Mesenchymal stem cell (in vitro differentiated cells and primary cell): ENCODE measurements around the gene CACNG4.
A peak's percentile ranks its signal among the peaks of the same experiment; 100 is the strongest.

Source experiments
- DNase-seq: peaks from one replicate; pipeline ENCODE4 v3.0.0-alpha.2; 2013
- H2AFZ ChIP-seq: one replicate; pipeline ENCODE4 v1.6.1; 2013; ENCODE audit warnings: low read depth, mild to moderate bottlenecking, control low read depth, inconsistent platforms, low read length, moderate library complexity
- H2AK5ac ChIP-seq: 2 replicates; pipeline ENCODE4 v1.6.1; 2013; ENCODE audit warnings: low read length, moderate library complexity, mild to moderate bottlenecking, inconsistent platforms; ENCODE audit not compliant: severe bottlenecking
- H2BK120ac ChIP-seq: one replicate; pipeline ENCODE4 v1.6.1; 2013; ENCODE audit warnings: low read depth, mild to moderate bottlenecking, inconsistent platforms, low read length, moderate library complexity
- H2BK12ac ChIP-seq, 2 experiments: one replicate each; pipeline ENCODE4 v1.6.1; 2013; ENCODE audit warnings: inconsistent platforms in 2 of 2, low read length in 2 of 2, mild to moderate bottlenecking in 2 of 2, moderate library complexity in 2 of 2, control low read depth in 1 of 2
- H2BK15ac ChIP-seq: one replicate; pipeline ENCODE4 v1.6.1; 2013; ENCODE audit warnings: mild to moderate bottlenecking, low read depth, inconsistent platforms; ENCODE audit not compliant: poor library complexity, severe bottlenecking
- H2BK5ac ChIP-seq: 2 replicates; pipeline ENCODE4 v1.6.1; 2013; ENCODE audit warnings: low read depth, mild to moderate bottlenecking, low read length, control low read depth, inconsistent platforms; ENCODE audit not compliant: poor library complexity, severe bottlenecking
- H3K14ac ChIP-seq, 2 experiments: one replicate each; pipeline ENCODE4 v1.6.1; 2013; ENCODE audit warnings: inconsistent platforms in 2 of 2, low read length in 2 of 2, control low read depth in 1 of 2, mild to moderate bottlenecking in 1 of 2, moderate library complexity in 1 of 2
- H3K18ac ChIP-seq, 2 experiments: one replicate each; pipeline ENCODE4 v1.6.1; 2013; ENCODE audit warnings: inconsistent platforms in 2 of 2, low read length in 2 of 2, control low read depth in 1 of 2, low read depth in 1 of 2, mild to moderate bottlenecking in 1 of 2
- H3K23ac ChIP-seq, 2 experiments: one replicate each; pipeline ENCODE4 v1.6.1; 2013; ENCODE audit warnings: inconsistent platforms in 2 of 2, low read length in 2 of 2, mild to moderate bottlenecking in 2 of 2, moderate library complexity in 2 of 2, control low read depth in 1 of 2
- H3K27ac ChIP-seq: 2 replicates; pipeline ENCODE4 v1.5.1; 2013; ENCODE audit warnings: mild to moderate bottlenecking, moderate library complexity, low read length, control low read depth, inconsistent platforms; ENCODE audit not compliant: poor library complexity, severe bottlenecking
- H3K27me3 ChIP-seq, 2 experiments: 2 replicates each; pipeline versions ENCODE4 v1.6.1 to v1.7.0; 2013; ENCODE audit warnings: low read length in 2 of 2, mild to moderate bottlenecking in 2 of 2, moderate library complexity in 2 of 2, control low read depth in 1 of 2, inconsistent platforms in 1 of 2; ENCODE audit not compliant: control insufficient read depth in 1 of 2, insufficient read depth in 1 of 2
- H3K36me3 ChIP-seq, 2 experiments: 2 replicates each; pipeline versions ENCODE4 v1.6.1 to v1.7.0; 2013; ENCODE audit warnings: low read length in 2 of 2, control low read depth in 1 of 2, inconsistent platforms in 1 of 2, low read depth in 1 of 2, mild to moderate bottlenecking in 1 of 2; ENCODE audit not compliant: insufficient read depth in 2 of 2, control insufficient read depth in 1 of 2
- H3K4ac ChIP-seq, 2 experiments: one replicate each; pipeline ENCODE4 v1.6.1; 2013; ENCODE audit warnings: inconsistent platforms in 2 of 2, low read length in 2 of 2, mild to moderate bottlenecking in 2 of 2, moderate library complexity in 2 of 2, control low read depth in 1 of 2, low read depth in 1 of 2
- H3K4me1 ChIP-seq: 2 replicates; pipeline ENCODE4 v1.6.1; 2013; ENCODE audit warnings: low read depth, low read length, control low read depth; ENCODE audit not compliant: control insufficient read depth, insufficient read depth
- H3K4me2 ChIP-seq: 2 replicates; pipeline ENCODE4 v1.6.1; 2013; ENCODE audit warnings: low read length, mild to moderate bottlenecking, inconsistent platforms; ENCODE audit not compliant: poor library complexity, severe bottlenecking
- H3K4me3 ChIP-seq, 2 experiments: 2 replicates each; pipeline versions ENCODE4 v1.5.1 to v1.7.0; 2013; ENCODE audit warnings: low read length in 2 of 2, mild to moderate bottlenecking in 2 of 2, control low read depth in 1 of 2, low read depth in 1 of 2; ENCODE audit not compliant: insufficient read depth in 1 of 2
- H3K79me1 ChIP-seq: replicated peaks from 2 replicates; pipeline ENCODE4 v1.6.1; 2013; ENCODE audit warnings: mild to moderate bottlenecking, control low read depth, low read length, inconsistent platforms; ENCODE audit not compliant: poor library complexity, severe bottlenecking
- H3K9ac ChIP-seq: 2 replicates; pipeline ENCODE4 v1.7.0; 2013; ENCODE audit warnings: mild to moderate bottlenecking, low read length, moderate library complexity
- H3K9me3 ChIP-seq: 2 replicates; pipeline ENCODE4 v1.7.0; 2013; ENCODE audit warnings: mild to moderate bottlenecking, low read length; ENCODE audit not compliant: control insufficient read depth
- H4K8ac ChIP-seq: one replicate; pipeline ENCODE4 v1.6.1; 2013; ENCODE audit warnings: inconsistent platforms, mild to moderate bottlenecking, low read length, moderate library complexity
- H4K91ac ChIP-seq: one replicate; pipeline ENCODE4 v1.6.1; 2013; ENCODE audit warnings: mild to moderate bottlenecking, low read length, inconsistent platforms
- WGBS: methylation state at CpG from one replicate; pipeline ENCODE4 v1.1.7; 2013; ENCODE audit warnings: mixed read lengths; 5-methylcytosine and 5-hydroxymethylcytosine counted together

The CACNG4 gene

GRCh38 chr17:67055041-67055443 is 90.5 kb downstream of the CACNG4 start:
- Histone ChIP-seq H3K18ac (no peak overlapping the region), H3K4me1 (peaks cover 6% of the 10 kb centered on the region), H3K27ac (no peak overlapping the region), H4K91ac (no peak overlapping the region), H3K9me3 (peaks cover 9% of the 10 kb centered on the region), H2AK5ac (no peak overlapping the region), H2BK12ac (no peak overlapping the region), H3K36me3 (no peaks in the 10 kb centered on the region), H2BK15ac (no peak overlapping the region), H3K4me3 (no peak overlapping the region), H3K9ac (no peak overlapping the region), H2AFZ (no peak overlapping the region), H3K27me3 (peaks cover 0 to 11% of the 10 kb centered on the region in 2 experiments), H3K14ac (peak overlapping the region in 1 of 2 experiments; percentile 3), H2BK120ac (no peak overlapping the region), H3K4me2 (no peak overlapping the region), H3K23ac (no peak overlapping the region), H3K4ac (no peak overlapping the region), H4K8ac (no peak overlapping the region), H3K79me1 (no peaks in the 10 kb centered on the region), H2BK5ac (no peak overlapping the region)
- DNase-seq, result no peak
- WGBS, result 93% methylated on average over 17 of the region's 19 CpGs

- no peak overlapping the region for H2BK120ac ChIP-seq
- H3K9ac ChIP-seq, result no peak overlapping the region
- no peaks in the 10 kb centered on the region for H3K79me1 ChIP-seq
- H4K91ac ChIP-seq, result no peak overlapping the region
- no peak overlapping the region for H2AFZ ChIP-seq
- peaks cover 0 to 9% of the 10 kb centered on the region in 2 experiments for H3K27me3 ChIP-seq
- DNase-seq, result no peak
- H2BK5ac ChIP-seq, result no peak overlapping the region
- no peak overlapping the region for H4K8ac ChIP-seq
- no peak overlapping the region for H3K14ac ChIP-seq
- H3K4me2 ChIP-seq, result no peak overlapping the region
- no peak overlapping the region for H2AK5ac ChIP-seq
- H3K4me1 ChIP-seq, result peaks cover 3% of the 10 kb centered on the region
- no peak overlapping the region for H3K23ac ChIP-seq
- WGBS, result 93% methylated on average over 29 of the region's 29 CpGs
- no peak overlapping the region for H3K27ac ChIP-seq
- no peak overlapping the region for H3K18ac ChIP-seq
- H3K4me3 ChIP-seq, result no peak overlapping the region
- no peak overlapping the region for H2BK12ac ChIP-seq
- no peaks in the 10 kb centered on the region for H3K9me3 ChIP-seq
- H3K36me3 ChIP-seq, result no peaks in the 10 kb centered on the region
- no peak overlapping the region for H2BK15ac ChIP-seq
- no peak overlapping the region for H3K4ac ChIP-seq
Measured at GRCh38 chr17:67055811-67056745, 91.6 kb downstream of the CACNG4 start.

GRCh38 chr17:67056746-67057490 is 92.4 kb downstream of the CACNG4 start:
- Histone ChIP-seq H3K27me3 (peaks cover 0 to 7% of the 10 kb centered on the region in 2 experiments), H4K8ac (no peak overlapping the region), H3K4me2 (no peak overlapping the region), H3K14ac (no peak overlapping the region), H2BK12ac (no peak overlapping the region), H3K4me3 (no peak overlapping the region), H3K23ac (no peak overlapping the region), H2BK15ac (no peak overlapping the region), H3K9me3 (no peaks in the 10 kb centered on the region), H3K4me1 (no peaks in the 10 kb centered on the region), H4K91ac (no peak overlapping the region), H2BK5ac (no peak overlapping the region), H2BK120ac (no peak overlapping the region), H2AK5ac (no peak overlapping the region), H3K9ac (no peak overlapping the region), H3K27ac (no peak overlapping the region), H3K36me3 (no peaks in the 10 kb centered on the region), H3K4ac (no peak overlapping the region), H2AFZ (no peak overlapping the region), H3K79me1 (no peaks in the 10 kb centered on the region), H3K18ac (no peak overlapping the region)
- WGBS, result 90% methylated on average over 17 of the region's 18 CpGs
- DNase-seq, result no peak

- H3K79me1 ChIP-seq, result no peaks in the 10 kb centered on the region
- H4K8ac ChIP-seq, result no peak overlapping the region
- no peak overlapping the region for H3K9ac ChIP-seq
- no peak overlapping the region for H2BK15ac ChIP-seq
- no peak for DNase-seq
- WGBS, result over 99% methylated on average over 8 of the region's 8 CpGs
- H3K4me2 ChIP-seq, result no peak overlapping the region
- no peak overlapping the region for H3K27ac ChIP-seq
- H2AK5ac ChIP-seq, result no peak overlapping the region
- no peak overlapping the region for H2AFZ ChIP-seq
- H3K27me3 ChIP-seq, result peaks cover 0 to 7% of the 10 kb centered on the region in 2 experiments
- H3K14ac ChIP-seq, result no peak overlapping the region
- no peaks in the 10 kb centered on the region for H3K4me1 ChIP-seq
- no peak overlapping the region for H3K4me3 ChIP-seq
- no peaks in the 10 kb centered on the region for H3K36me3 ChIP-seq
- H2BK120ac ChIP-seq, result no peak overlapping the region
- no peak overlapping the region for H2BK12ac ChIP-seq
- no peak overlapping the region for H3K23ac ChIP-seq
- no peaks in the 10 kb centered on the region for H3K9me3 ChIP-seq
- no peak overlapping the region for H3K4ac ChIP-seq
- no peak overlapping the region for H2BK5ac ChIP-seq
- H3K18ac ChIP-seq, result no peak overlapping the region
- no peak overlapping the region for H4K91ac ChIP-seq
Measured at GRCh38 chr17:67058036-67058435, 93.5 kb downstream of the CACNG4 start.
